Measurements from ENCODE around the gene VILL.
"Not testable (repeated sequence)": the region's sequence is repeated elsewhere in the genome, so short reads cannot be mapped to it uniquely, and the experiment has no call there.

DNA sequence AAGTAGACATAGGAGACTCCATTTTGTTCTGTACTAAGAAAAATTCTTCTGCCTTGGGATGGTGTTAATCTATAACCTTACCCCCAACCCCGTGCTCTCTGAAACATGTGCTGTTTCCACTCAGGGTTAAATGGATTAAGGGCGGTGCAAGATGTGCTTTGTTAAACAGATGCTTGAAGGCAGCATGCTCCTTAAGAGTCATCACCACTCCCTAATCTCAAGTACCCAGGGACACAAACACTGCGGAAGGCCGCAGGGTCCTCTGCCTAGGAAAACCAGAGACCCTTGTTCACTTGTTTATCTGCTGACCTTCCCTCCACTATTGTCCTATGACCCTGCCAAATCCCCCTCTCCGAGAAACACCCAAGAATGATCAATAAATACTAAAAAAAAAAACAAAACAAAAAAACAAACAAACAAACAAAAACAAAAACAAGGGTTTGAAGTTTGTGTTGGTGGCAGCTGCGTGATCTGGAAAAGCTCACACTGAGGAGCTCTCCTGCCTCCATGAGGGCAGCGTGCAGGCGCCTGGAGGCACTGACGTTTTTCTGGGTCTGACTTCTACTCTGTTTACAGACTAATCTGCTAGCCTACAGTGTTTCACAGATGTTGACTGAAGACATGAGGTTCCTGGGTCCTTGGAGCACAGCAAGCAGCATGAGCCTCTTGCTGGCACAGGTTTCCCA lies 63.4 kb downstream of the VILL start:
- not testable (repeated sequence) for TF ChIP-seq RBBP5 (conservative IDR thresholded peaks at IDR 0.05); EGR1 (IDR thresholded peaks at IDR 0.05; ENCODE audit: borderline replicate concordance in 1 of 2, low read depth in 2 of 2, low read length in 2 of 2); EP300 (IDR thresholded peaks at IDR 0.05; ENCODE audit: borderline replicate concordance in 1 of 2, control insufficient read depth in 1 of 2, low read depth in 2 of 2, low read length in 2 of 2); RFX5 (IDR thresholded peaks at IDR 0.05; ENCODE audit: low read depth, low read length); ESRRA (IDR thresholded peaks at IDR 0.05; ENCODE audit: low read length); USF2 (IDR thresholded peaks at IDR 0.05; ENCODE audit: borderline replicate concordance, low read depth, low read length); E2F4 (IDR thresholded peaks at IDR 0.05; ENCODE audit: low read depth, low read length); ELK1 (IDR thresholded peaks at IDR 0.05; ENCODE audit: low read depth, low read length); SUZ12 (IDR thresholded peaks at IDR 0.05; ENCODE audit: unreplicated experiment)
- TF ChIP-seq, protein P1, sequence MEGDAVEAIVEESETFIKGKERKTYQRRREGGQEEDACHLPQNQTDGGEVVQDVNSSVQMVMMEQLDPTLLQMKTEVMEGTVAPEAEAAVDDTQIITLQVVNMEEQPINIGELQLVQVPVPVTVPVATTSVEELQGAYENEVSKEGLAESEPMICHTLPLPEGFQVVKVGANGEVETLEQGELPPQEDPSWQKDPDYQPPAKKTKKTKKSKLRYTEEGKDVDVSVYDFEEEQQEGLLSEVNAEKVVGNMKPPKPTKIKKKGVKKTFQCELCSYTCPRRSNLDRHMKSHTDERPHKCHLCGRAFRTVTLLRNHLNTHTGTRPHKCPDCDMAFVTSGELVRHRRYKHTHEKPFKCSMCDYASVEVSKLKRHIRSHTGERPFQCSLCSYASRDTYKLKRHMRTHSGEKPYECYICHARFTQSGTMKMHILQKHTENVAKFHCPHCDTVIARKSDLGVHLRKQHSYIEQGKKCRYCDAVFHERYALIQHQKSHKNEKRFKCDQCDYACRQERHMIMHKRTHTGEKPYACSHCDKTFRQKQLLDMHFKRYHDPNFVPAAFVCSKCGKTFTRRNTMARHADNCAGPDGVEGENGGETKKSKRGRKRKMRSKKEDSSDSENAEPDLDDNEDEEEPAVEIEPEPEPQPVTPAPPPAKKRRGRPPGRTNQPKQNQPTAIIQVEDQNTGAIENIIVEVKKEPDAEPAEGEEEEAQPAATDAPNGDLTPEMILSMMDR (IDR thresholded peaks at IDR 0.05 in 2 of 3, conservative IDR thresholded peaks at IDR 0.05 in 1 of 3; ENCODE audit: control insufficient read depth in 2 of 3, extremely low read depth in 1 of 3, insufficient read depth in 1 of 3, low read depth in 3 of 3, low read length in 3 of 3): not testable (repeated sequence)
- TF ChIP-seq, protein P2, sequence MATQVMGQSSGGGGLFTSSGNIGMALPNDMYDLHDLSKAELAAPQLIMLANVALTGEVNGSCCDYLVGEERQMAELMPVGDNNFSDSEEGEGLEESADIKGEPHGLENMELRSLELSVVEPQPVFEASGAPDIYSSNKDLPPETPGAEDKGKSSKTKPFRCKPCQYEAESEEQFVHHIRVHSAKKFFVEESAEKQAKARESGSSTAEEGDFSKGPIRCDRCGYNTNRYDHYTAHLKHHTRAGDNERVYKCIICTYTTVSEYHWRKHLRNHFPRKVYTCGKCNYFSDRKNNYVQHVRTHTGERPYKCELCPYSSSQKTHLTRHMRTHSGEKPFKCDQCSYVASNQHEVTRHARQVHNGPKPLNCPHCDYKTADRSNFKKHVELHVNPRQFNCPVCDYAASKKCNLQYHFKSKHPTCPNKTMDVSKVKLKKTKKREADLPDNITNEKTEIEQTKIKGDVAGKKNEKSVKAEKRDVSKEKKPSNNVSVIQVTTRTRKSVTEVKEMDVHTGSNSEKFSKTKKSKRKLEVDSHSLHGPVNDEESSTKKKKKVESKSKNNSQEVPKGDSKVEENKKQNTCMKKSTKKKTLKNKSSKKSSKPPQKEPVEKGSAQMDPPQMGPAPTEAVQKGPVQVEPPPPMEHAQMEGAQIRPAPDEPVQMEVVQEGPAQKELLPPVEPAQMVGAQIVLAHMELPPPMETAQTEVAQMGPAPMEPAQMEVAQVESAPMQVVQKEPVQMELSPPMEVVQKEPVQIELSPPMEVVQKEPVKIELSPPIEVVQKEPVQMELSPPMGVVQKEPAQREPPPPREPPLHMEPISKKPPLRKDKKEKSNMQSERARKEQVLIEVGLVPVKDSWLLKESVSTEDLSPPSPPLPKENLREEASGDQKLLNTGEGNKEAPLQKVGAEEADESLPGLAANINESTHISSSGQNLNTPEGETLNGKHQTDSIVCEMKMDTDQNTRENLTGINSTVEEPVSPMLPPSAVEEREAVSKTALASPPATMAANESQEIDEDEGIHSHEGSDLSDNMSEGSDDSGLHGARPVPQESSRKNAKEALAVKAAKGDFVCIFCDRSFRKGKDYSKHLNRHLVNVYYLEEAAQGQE (IDR thresholded peaks at IDR 0.05; ENCODE audit: low read depth, low read length): not testable (repeated sequence)
